ENCODE data around the gene PPP1R16B.

PPP1R16B gene

GRCh38 chr20:38862226-38862625, 56.7 kb downstream of the PPP1R16B start:
- 98% methylated on average over 3 of the region's 5 CpGs for WGBS
- Histone ChIP-seq H2BK15ac (ENCODE audit: low read depth, poor library complexity, severe bottlenecking) (no peak overlapping the region), H3K4me2 (ENCODE audit: low read length, poor library complexity, severe bottlenecking) (no peak overlapping the region), H3K79me1 (replicated peaks; ENCODE audit: low read length, poor library complexity, severe bottlenecking) (no peaks in the 10 kb centered on the region), H4K91ac (ENCODE audit: low read length) (no peak overlapping the region), H3K27me3 (ENCODE audit: control insufficient read depth in 1 of 2, insufficient read depth in 1 of 2, low read length in 2 of 2) (peaks cover 14 to 44% of the 10 kb centered on the region in 2 experiments), H3K27ac (ENCODE audit: low read length, poor library complexity, severe bottlenecking) (no peak overlapping the region), H2BK5ac (ENCODE audit: low read depth, low read length, poor library complexity, severe bottlenecking) (no peak overlapping the region), H2BK12ac (ENCODE audit: low read length in 2 of 2) (no peak overlapping the region), H2BK120ac (ENCODE audit: low read depth, low read length) (no peak overlapping the region), H2AFZ (ENCODE audit: low read depth, low read length) (no peak overlapping the region), H2AK5ac (ENCODE audit: low read length, severe bottlenecking) (no peak overlapping the region), H3K9ac (ENCODE audit: low read length) (no peak overlapping the region), H3K9me3 (ENCODE audit: control insufficient read depth, low read length) (peaks cover 3% of the 10 kb centered on the region), H3K36me3 (ENCODE audit: control insufficient read depth in 1 of 2, insufficient read depth in 2 of 2, low read depth in 1 of 2, low read length in 2 of 2) (no peaks in the 10 kb centered on the region), H3K18ac (ENCODE audit: low read depth in 1 of 2, low read length in 2 of 2) (no peak overlapping the region), H3K23ac (ENCODE audit: low read length in 2 of 2) (no peak overlapping the region), H3K14ac (ENCODE audit: low read length in 2 of 2) (no peak overlapping the region), H3K4me1 (ENCODE audit: control insufficient read depth, insufficient read depth, low read depth, low read length) (no peaks in the 10 kb centered on the region), H3K4ac (ENCODE audit: low read depth in 1 of 2, low read length in 2 of 2) (no peak overlapping the region), H3K4me3 (ENCODE audit: insufficient read depth in 1 of 2, low read depth in 1 of 2, low read length in 2 of 2) (no peak overlapping the region), H4K8ac (ENCODE audit: low read length) (no peak overlapping the region)
- no peak for DNase-seq

DNA sequence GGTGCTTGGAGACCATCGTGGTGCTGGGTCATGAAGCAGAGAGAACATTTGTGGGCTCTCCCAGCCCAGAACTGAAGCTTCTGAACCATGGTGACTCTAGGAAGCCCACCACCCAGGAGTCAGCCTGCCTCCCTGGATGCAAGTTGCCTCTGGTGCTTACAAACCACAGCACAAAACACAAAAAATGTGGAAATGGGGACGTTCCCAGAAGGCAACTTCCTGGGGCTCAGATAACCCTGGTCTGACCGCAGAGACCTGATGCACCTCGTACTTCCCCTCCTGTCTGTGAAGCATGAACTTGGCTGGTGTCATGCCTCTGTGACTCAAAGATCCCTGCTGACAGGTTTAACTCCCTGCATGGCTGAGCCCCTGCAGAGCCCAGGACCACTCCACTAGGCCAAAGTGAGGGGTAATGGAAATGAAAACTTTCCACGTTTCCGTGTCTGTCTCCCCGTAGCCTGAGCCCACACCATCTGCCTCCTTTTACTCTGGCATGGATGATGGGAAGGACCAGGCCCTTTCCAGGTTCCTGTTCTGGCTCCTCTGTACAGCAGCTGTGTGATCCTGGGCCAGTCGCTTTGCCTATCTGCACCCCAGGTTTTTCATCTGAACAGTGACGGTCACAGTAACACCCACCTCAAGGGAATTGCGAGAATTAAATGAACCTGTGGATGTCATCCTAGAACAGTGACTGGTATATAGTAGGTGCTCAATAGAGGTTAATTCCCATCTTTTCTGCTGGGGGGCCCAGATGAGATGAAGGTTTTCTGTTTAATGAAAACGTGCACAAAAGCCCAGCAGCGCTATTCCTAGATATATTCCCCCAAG, 57.7 kb downstream of the PPP1R16B start:
- no peak overlapping the region for H4K91ac ChIP-seq (ENCODE audit: low read length)
- peaks cover 14 to 50% of the 10 kb centered on the region in 2 experiments for H3K27me3 ChIP-seq (ENCODE audit: control insufficient read depth in 1 of 2, insufficient read depth in 1 of 2, low read length in 2 of 2)
- no peak overlapping the region for H2AFZ ChIP-seq (ENCODE audit: low read depth, low read length)

DNA sequence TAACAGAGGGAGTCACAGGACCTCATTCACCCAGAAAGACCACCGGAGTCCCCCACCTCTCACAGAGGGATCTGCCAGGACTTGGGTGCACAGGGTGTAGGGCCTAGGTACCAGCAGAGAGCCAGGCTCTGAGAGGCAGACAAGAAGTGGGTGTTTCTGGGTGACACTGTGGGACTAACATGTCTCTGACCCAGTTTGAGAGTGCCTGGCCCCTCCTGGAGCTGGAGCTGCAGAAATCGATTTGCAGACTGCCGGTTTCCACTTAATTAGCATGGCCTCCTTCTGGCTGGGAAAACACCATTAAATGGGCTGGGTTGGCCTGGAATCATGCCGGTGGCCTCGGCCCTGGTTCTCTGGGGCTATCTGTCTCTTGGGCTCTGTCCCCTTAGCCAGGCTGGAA, 59.2 kb downstream of the PPP1R16B start:
- Histone ChIP-seq H2AFZ (ENCODE audit: low read depth, low read length) (no peak overlapping the region), H3K36me3 (ENCODE audit: control insufficient read depth in 1 of 2, insufficient read depth in 2 of 2, low read depth in 1 of 2, low read length in 2 of 2) (no peaks in the 10 kb centered on the region), H4K8ac (ENCODE audit: low read length) (no peak overlapping the region), H3K27me3 (ENCODE audit: control insufficient read depth in 1 of 2, insufficient read depth in 1 of 2, low read length in 2 of 2) (peaks cover 14 to 43% of the 10 kb centered on the region in 2 experiments), H3K14ac (ENCODE audit: low read length in 2 of 2) (no peak overlapping the region), H3K4me1 (ENCODE audit: control insufficient read depth, insufficient read depth, low read depth, low read length) (no peaks in the 10 kb centered on the region), H3K27ac (ENCODE audit: low read length, poor library complexity, severe bottlenecking) (no peak overlapping the region), H3K9ac (ENCODE audit: low read length) (no peak overlapping the region), H3K4me3 (ENCODE audit: insufficient read depth in 1 of 2, low read depth in 1 of 2, low read length in 2 of 2) (no peak overlapping the region), H2AK5ac (ENCODE audit: low read length, severe bottlenecking) (no peak overlapping the region), H2BK5ac (ENCODE audit: low read depth, low read length, poor library complexity, severe bottlenecking) (no peak overlapping the region), H2BK12ac (ENCODE audit: low read length in 2 of 2) (no peak overlapping the region), H3K4ac (ENCODE audit: low read depth in 1 of 2, low read length in 2 of 2) (no peak overlapping the region), H3K79me1 (replicated peaks; ENCODE audit: low read length, poor library complexity, severe bottlenecking) (no peaks in the 10 kb centered on the region), H3K23ac (ENCODE audit: low read length in 2 of 2) (no peak overlapping the region), H2BK120ac (ENCODE audit: low read depth, low read length) (no peak overlapping the region), H2BK15ac (ENCODE audit: low read depth, poor library complexity, severe bottlenecking) (no peak overlapping the region), H3K4me2 (ENCODE audit: low read length, poor library complexity, severe bottlenecking) (no peak overlapping the region), H4K91ac (ENCODE audit: low read length) (no peak overlapping the region), H3K18ac (ENCODE audit: low read depth in 1 of 2, low read length in 2 of 2) (no peak overlapping the region), H3K9me3 (ENCODE audit: control insufficient read depth, low read length) (peaks cover 3% of the 10 kb centered on the region)
- DNase-seq: no peak
- 77% methylated on average over 4 of the region's 5 CpGs for WGBS

More for the DNA sequence above, 57.7 kb downstream of the PPP1R16B start:
- Histone ChIP-seq H3K23ac (ENCODE audit: low read length in 2 of 2) (no peak overlapping the region), H2BK120ac (ENCODE audit: low read depth, low read length) (no peak overlapping the region), H2BK15ac (ENCODE audit: low read depth, poor library complexity, severe bottlenecking) (no peak overlapping the region), H3K14ac (ENCODE audit: low read length in 2 of 2) (no peak overlapping the region), H3K4ac (ENCODE audit: low read depth in 1 of 2, low read length in 2 of 2) (no peak overlapping the region), H3K79me1 (replicated peaks; ENCODE audit: low read length, poor library complexity, severe bottlenecking) (no peaks in the 10 kb centered on the region), H2AK5ac (ENCODE audit: low read length, severe bottlenecking) (no peak overlapping the region), H3K18ac (ENCODE audit: low read depth in 1 of 2, low read length in 2 of 2) (no peak overlapping the region), H3K4me1 (ENCODE audit: control insufficient read depth, insufficient read depth, low read depth, low read length) (no peaks in the 10 kb centered on the region), H3K4me2 (ENCODE audit: low read length, poor library complexity, severe bottlenecking) (no peak overlapping the region), H2BK5ac (ENCODE audit: low read depth, low read length, poor library complexity, severe bottlenecking) (no peak overlapping the region), H3K36me3 (ENCODE audit: control insufficient read depth in 1 of 2, insufficient read depth in 2 of 2, low read depth in 1 of 2, low read length in 2 of 2) (no peaks in the 10 kb centered on the region), H3K4me3 (ENCODE audit: insufficient read depth in 1 of 2, low read depth in 1 of 2, low read length in 2 of 2) (no peak overlapping the region), H2BK12ac (ENCODE audit: low read length in 2 of 2) (no peak overlapping the region), H4K8ac (ENCODE audit: low read length) (no peak overlapping the region), H3K9ac (ENCODE audit: low read length) (no peak overlapping the region), H3K9me3 (ENCODE audit: control insufficient read depth, low read length) (peaks cover 3% of the 10 kb centered on the region), H3K27ac (ENCODE audit: low read length, poor library complexity, severe bottlenecking) (no peak overlapping the region)
- 73% methylated on average over 12 of the region's 12 CpGs for WGBS
- no peak for DNase-seq

DNA sequence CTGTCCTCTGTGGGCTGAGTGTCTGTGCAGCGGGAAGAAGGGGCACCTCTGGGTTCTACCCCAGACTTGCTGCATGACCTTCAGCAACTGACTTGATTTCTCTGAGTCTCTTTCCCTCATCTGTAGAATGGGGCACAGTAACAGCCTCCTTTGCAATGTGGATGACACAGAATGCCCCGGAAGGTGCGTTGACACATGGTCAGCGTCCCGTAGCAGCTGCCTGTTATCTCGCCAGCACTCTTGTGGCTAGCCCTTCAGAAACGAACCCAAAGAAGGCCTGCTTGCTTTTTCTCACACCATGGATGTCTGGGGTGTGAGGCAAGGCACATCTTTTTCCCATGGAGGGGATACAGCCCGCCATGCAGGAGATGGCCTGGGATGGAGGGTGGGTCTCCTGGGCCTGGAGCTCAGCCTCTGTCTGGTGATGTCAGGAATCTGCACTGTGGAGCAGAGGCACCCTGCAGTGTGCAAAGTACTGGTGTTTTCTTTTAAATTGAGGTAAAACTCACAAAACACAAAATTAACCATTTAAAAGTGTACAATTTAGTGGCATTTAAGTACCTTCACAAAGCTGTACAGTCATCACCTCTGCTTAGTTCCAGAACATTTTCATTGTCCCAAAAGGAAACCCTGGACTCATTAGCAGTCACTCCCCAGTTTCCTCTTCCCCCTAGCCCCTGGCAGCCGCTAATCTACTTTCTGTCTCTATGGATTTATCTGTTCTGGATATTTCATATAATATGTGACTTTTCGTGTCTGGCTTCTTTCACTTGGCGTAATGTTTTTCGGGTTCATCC, 61.0 kb downstream of the PPP1R16B start:
- Histone ChIP-seq H2BK15ac (ENCODE audit: low read depth, poor library complexity, severe bottlenecking) (no peak overlapping the region), H3K36me3 (ENCODE audit: control insufficient read depth in 1 of 2, insufficient read depth in 2 of 2, low read depth in 1 of 2, low read length in 2 of 2) (no peaks in the 10 kb centered on the region), H3K18ac (ENCODE audit: low read depth in 1 of 2, low read length in 2 of 2) (no peak overlapping the region), H4K91ac (ENCODE audit: low read length) (no peak overlapping the region), H3K4ac (ENCODE audit: low read depth in 1 of 2, low read length in 2 of 2) (no peak overlapping the region), H3K4me2 (ENCODE audit: low read length, poor library complexity, severe bottlenecking) (no peak overlapping the region), H3K27ac (ENCODE audit: low read length, poor library complexity, severe bottlenecking) (no peak overlapping the region), H3K14ac (ENCODE audit: low read length in 2 of 2) (no peak overlapping the region), H4K8ac (ENCODE audit: low read length) (no peak overlapping the region), H3K9ac (ENCODE audit: low read length) (no peak overlapping the region), H3K23ac (ENCODE audit: low read length in 2 of 2) (no peak overlapping the region), H2BK5ac (ENCODE audit: low read depth, low read length, poor library complexity, severe bottlenecking) (no peak overlapping the region), H2BK120ac (ENCODE audit: low read depth, low read length) (no peak overlapping the region), H2BK12ac (ENCODE audit: low read length in 2 of 2) (no peak overlapping the region), H3K4me3 (ENCODE audit: insufficient read depth in 1 of 2, low read depth in 1 of 2, low read length in 2 of 2) (no peak overlapping the region), H3K4me1 (ENCODE audit: control insufficient read depth, insufficient read depth, low read depth, low read length) (no peaks in the 10 kb centered on the region), H2AFZ (ENCODE audit: low read depth, low read length) (no peak overlapping the region), H3K9me3 (ENCODE audit: control insufficient read depth, low read length) (peaks cover 3% of the 10 kb centered on the region), H3K79me1 (replicated peaks; ENCODE audit: low read length, poor library complexity, severe bottlenecking) (no peaks in the 10 kb centered on the region), H2AK5ac (ENCODE audit: low read length, severe bottlenecking) (no peak overlapping the region), H3K27me3 (ENCODE audit: control insufficient read depth in 1 of 2, insufficient read depth in 1 of 2, low read length in 2 of 2) (peaks cover 24 to 55% of the 10 kb centered on the region in 2 experiments)
- WGBS: 81% methylated on average over 11 of the region's 12 CpGs
- DNase-seq: no peak
